Islet of Langerhans (tissue), 1 donor: Measurements from ENCODE around the gene SCARB1.

Experiments
- FAIRE-seq: peaks from one replicate; lab custom pipeline; 2011; peaks lifted over from hg19 to GRCh38; lab: Jason Lieb, UNC

The SCARB1 gene

GRCh38 chr12:124744659-124745464, 118.8 kb downstream of the SCARB1 start:
- no peak for FAIRE-seq

- no peak for FAIRE-seq
These were observed 119.4 kb downstream of the SCARB1 start for GRCh38 chr12:124744273-124744640.

- FAIRE-seq: no peak
These were observed 120.0 kb downstream of the SCARB1 start for GRCh38 chr12:124743479-124744272.

- FAIRE-seq: no peak
These were observed 121.0 kb downstream of the SCARB1 start for GRCh38 chr12:124742678-124743077.

GRCh38 chr12:124742111-124742510, 121.6 kb downstream of the SCARB1 start:
- no peak for FAIRE-seq

- FAIRE-seq: no peak
These were observed 122.5 kb downstream of the SCARB1 start for GRCh38 chr12:124741211-124741610.

GRCh38 chr12:124740691-124741137, 123.0 kb downstream of the SCARB1 start:
- FAIRE-seq: no peak

- no peak for FAIRE-seq
These were observed 123.6 kb downstream of the SCARB1 start for GRCh38 chr12:124739953-124740561.

- FAIRE-seq: no peak
These were observed 124.8 kb downstream of the SCARB1 start for GRCh38 chr12:124738636-124739467.

- FAIRE-seq: no peak
These were observed 125.7 kb downstream of the SCARB1 start for GRCh38 chr12:124737772-124738635.

- no peak for FAIRE-seq
These were observed 126.6 kb downstream of the SCARB1 start for GRCh38 chr12:124737040-124737419.

GRCh38 chr12:124736115-124737039, 127.3 kb downstream of the SCARB1 start:
- no peak for FAIRE-seq

- FAIRE-seq: no peak
These were observed 129.4 kb downstream of the SCARB1 start for GRCh38 chr12:124734224-124734788.

- no peak for FAIRE-seq
These were observed 130.6 kb downstream of the SCARB1 start for GRCh38 chr12:124733086-124733485.

- no peak for FAIRE-seq
These were observed 131.2 kb downstream of the SCARB1 start for GRCh38 chr12:124732275-124733075.

GRCh38 chr12:124731869-124732268, 131.8 kb downstream of the SCARB1 start:
- no peak for FAIRE-seq

- FAIRE-seq: no peak
These were observed 133.2 kb downstream of the SCARB1 start for GRCh38 chr12:124730455-124730932.

GRCh38 chr12:124727922-124728321, 135.7 kb downstream of the SCARB1 start:
- FAIRE-seq: no peak
